ENCODE results near the gene KRT7.
A peak's percentile ranks its signal among the peaks of the same experiment; 100 is the strongest.

Gene KRT7

GRCh38 chr12:52188658-52189057 lies 44.4 kb upstream of the KRT7 start:
- no peak for TF ChIP-seq POLR2AphosphoS5 (IDR thresholded peaks at IDR 0.05; ENCODE audit: borderline replicate concordance, low read depth, low read length)
- TF ChIP-seq EZH2 (IDR thresholded peaks at IDR 0.05): no peak
- TF ChIP-seq FOXP2 (optimal IDR thresholded peaks at IDR 0.05; ENCODE audit: control extremely low read depth, extremely low read length, insufficient read depth): no peak
- Histone ChIP-seq H3K36me3 (ENCODE audit: insufficient read depth, low read length) (no peaks in the 10 kb centered on the region), H3K27ac (no peak overlapping the region), H3K9me3 (ENCODE audit: low read depth, low read length) (no peaks in the 10 kb centered on the region), H3K9ac (ENCODE audit: insufficient read length) (no peak overlapping the region), H3K4me3 (no peak overlapping the region)
- no peak for DNase-seq (ENCODE audit: low read depth, low spot score)

- no peaks in the 10 kb centered on the region for H3K9me3 ChIP-seq (ENCODE audit: low read depth, low read length)
- DNase-seq (ENCODE audit: low read depth, low spot score): no peak
- no peak overlapping the region for H3K9ac ChIP-seq (ENCODE audit: insufficient read length)
- H3K27ac ChIP-seq: no peak overlapping the region
- TF ChIP-seq POLR2AphosphoS5 (IDR thresholded peaks at IDR 0.05; ENCODE audit: borderline replicate concordance, low read depth, low read length) (no peak), EZH2 (IDR thresholded peaks at IDR 0.05) (no peak), FOXP2 (optimal IDR thresholded peaks at IDR 0.05; ENCODE audit: control extremely low read depth, extremely low read length, insufficient read depth) (no peak)
- H3K36me3 ChIP-seq (ENCODE audit: insufficient read depth, low read length): no peaks in the 10 kb centered on the region
- no peak overlapping the region for H3K4me3 ChIP-seq
Measured at GRCh38 chr12:52189376-52190174, 43.5 kb upstream of the KRT7 start.

DNA sequence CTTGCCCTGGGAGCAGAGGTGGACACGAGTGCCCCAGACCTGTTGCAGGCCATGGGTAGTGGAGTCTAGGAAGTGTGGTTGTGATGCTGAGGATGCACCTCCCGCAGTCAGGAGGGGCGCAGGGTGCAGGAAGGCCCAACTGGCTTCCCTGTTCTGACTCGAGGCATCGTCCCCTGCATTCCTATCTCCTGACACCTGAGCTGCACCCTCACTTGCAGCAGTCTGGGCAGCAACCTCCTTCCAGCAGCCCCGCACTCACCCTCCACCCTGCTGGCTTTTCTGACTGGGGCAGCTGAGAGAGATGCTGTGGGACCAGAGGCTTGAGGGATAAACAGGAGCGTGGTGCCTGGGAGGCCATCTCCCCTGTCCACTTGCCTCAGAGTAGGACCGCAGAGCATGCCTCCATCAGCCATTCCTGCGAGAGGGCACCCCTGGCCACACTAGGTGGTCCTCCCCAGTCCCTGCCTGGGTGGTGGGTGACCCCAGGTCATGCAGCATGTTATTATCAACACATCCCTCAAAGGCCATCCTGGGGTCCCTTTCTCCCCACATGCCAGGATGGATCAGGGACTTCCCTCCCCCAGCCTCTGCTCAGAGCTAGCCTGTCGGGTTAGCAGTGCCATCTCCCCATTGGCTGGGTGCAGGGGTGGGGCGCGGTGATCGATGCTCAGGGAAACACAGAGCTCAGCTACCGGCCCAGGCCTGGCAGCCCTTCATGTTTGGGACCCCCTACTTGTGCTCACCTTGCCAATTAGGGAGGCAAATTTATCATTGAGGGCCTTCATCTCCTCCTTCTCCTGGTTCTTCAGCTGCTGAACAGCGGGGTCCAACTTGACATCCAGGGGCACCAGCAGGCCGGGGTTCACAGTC lies 41.9 kb upstream of the KRT7 start:
- H3K27ac ChIP-seq: no peak overlapping the region
- DNase-seq (ENCODE audit: low read depth, low spot score): no peak

DNA sequence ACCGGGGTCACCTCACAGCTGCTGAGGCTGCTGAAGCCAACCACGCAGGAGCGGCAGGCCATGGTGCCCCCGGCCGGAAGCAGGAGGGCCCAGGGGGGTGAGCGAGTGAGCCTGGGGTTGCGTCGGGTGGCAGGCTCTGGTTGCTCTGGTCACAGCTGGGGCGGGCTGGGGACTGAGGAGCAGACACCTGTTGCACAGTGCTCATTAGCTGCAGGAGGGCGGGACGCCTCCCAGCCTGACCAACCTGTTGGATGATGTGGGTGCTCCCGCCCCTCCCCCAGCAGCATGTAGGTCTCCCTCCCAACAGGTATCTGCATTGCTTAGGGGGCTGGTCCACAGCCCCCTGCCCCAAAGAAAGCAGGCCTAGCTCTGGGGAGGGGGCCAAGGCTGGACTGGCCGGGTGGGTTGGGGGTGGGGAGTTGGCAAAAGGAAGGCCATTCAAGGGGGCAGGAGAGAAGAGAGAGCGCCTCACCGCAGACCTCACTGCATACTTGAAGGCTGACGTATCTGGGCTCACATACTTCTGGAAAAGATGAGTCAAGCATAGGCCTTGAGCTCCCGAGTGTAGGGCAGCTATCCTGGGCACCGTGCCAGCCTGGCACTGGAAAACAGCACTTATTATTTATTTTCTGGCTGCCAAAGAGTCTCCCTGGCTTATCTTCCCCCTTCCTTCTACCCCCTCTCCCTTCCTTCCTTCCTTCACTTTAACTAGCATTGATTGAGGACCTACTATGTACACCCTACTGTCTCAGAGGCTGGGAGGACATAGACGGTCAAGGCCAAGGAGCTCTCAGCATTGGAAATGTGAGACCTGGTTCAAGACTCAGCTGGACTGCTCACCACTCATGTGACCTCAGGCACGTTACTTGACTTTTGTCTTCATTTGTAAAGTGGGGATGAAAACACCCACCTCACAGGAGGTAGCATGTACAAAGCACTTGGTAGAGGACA lies 40.9 kb upstream of the KRT7 start, which contains the start of gene KRT80:
Gene KRT80 (minus strand): TSS at position 174 of the 951 bp plus-strand sequence. CDS start 112 bp downstream, at position 62.
- peak; percentile 51 for DNase-seq (ENCODE audit: low read depth, low spot score)
- Histone ChIP-seq H3K9ac (ENCODE audit: insufficient read length) (no peak within 1 kb of the TSS), H3K36me3 (ENCODE audit: insufficient read depth, low read length) (no peaks in the 10 kb centered on the region), H3K4me3 (peak within 1 kb of the TSS; percentile 17; the same call in 1 of the 2 replicates), H3K27ac (no peak within 1 kb of the TSS), H3K9me3 (ENCODE audit: low read depth, low read length) (no peaks in the 10 kb centered on the region)
- TF ChIP-seq EZH2 (IDR thresholded peaks at IDR 0.05): no peak
- TF ChIP-seq POLR2AphosphoS5 (IDR thresholded peaks at IDR 0.05; ENCODE audit: borderline replicate concordance, low read depth, low read length): no peak
- no peak for TF ChIP-seq FOXP2 (optimal IDR thresholded peaks at IDR 0.05; ENCODE audit: control extremely low read depth, extremely low read length, insufficient read depth)

More for the DNA sequence above, 41.9 kb upstream of the KRT7 start:
- TF ChIP-seq FOXP2 (optimal IDR thresholded peaks at IDR 0.05; ENCODE audit: control extremely low read depth, extremely low read length, insufficient read depth): no peak
- no peak for TF ChIP-seq EZH2 (IDR thresholded peaks at IDR 0.05)
- no peak for TF ChIP-seq POLR2AphosphoS5 (IDR thresholded peaks at IDR 0.05; ENCODE audit: borderline replicate concordance, low read depth, low read length)
- Histone ChIP-seq H3K36me3 (ENCODE audit: insufficient read depth, low read length) (no peaks in the 10 kb centered on the region), H3K9me3 (ENCODE audit: low read depth, low read length) (no peaks in the 10 kb centered on the region), H3K9ac (ENCODE audit: insufficient read length) (no peak overlapping the region), H3K4me3 (no peak overlapping the region)

DNA sequence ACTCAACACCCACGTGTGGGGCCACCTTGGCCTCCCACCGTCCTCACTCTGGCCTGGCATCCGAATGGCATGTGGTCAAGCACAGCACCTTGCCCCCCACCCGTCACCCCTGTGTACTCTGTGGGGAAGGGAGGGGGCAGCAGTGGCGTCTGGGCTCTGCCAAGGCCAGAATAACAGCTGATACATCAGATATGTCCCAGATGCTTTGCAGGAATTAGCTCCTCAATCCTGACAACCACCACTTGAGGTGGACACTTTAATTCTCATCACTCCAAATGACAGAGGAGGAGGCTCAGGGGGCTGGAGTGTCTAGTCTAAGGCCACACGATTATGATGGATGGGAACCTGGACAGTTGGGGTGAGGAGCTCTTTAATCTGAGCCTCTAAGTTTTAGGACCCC lies 39.5 kb upstream of the KRT7 start:
- DNase-seq (ENCODE audit: low read depth, low spot score): no peak
- no peak overlapping the region for H3K27ac ChIP-seq
- H3K9ac ChIP-seq (ENCODE audit: insufficient read length): no peak overlapping the region
- H3K9me3 ChIP-seq (ENCODE audit: low read depth, low read length): no peaks in the 10 kb centered on the region
- TF ChIP-seq FOXP2 (optimal IDR thresholded peaks at IDR 0.05; ENCODE audit: control extremely low read depth, extremely low read length, insufficient read depth) (no peak), EZH2 (IDR thresholded peaks at IDR 0.05) (no peak), POLR2AphosphoS5 (IDR thresholded peaks at IDR 0.05; ENCODE audit: borderline replicate concordance, low read depth, low read length) (no peak)
- no peak overlapping the region for H3K4me3 ChIP-seq
- H3K36me3 ChIP-seq (ENCODE audit: insufficient read depth, low read length): no peaks in the 10 kb centered on the region

- TF ChIP-seq POLR2AphosphoS5 (IDR thresholded peaks at IDR 0.05; ENCODE audit: borderline replicate concordance, low read depth, low read length): no peak
- no peak for TF ChIP-seq FOXP2 (optimal IDR thresholded peaks at IDR 0.05; ENCODE audit: control extremely low read depth, extremely low read length, insufficient read depth)
- no peak for TF ChIP-seq EZH2 (IDR thresholded peaks at IDR 0.05)
- Histone ChIP-seq H3K36me3 (ENCODE audit: insufficient read depth, low read length) (no peaks in the 10 kb centered on the region), H3K9ac (ENCODE audit: insufficient read length) (no peak overlapping the region), H3K9me3 (ENCODE audit: low read depth, low read length) (no peaks in the 10 kb centered on the region), H3K27ac (no peak overlapping the region), H3K4me3 (no peak overlapping the region)
- no peak for DNase-seq (ENCODE audit: low read depth, low spot score)
Measured at GRCh38 chr12:52193991-52194390, 39.1 kb upstream of the KRT7 start.

DNA sequence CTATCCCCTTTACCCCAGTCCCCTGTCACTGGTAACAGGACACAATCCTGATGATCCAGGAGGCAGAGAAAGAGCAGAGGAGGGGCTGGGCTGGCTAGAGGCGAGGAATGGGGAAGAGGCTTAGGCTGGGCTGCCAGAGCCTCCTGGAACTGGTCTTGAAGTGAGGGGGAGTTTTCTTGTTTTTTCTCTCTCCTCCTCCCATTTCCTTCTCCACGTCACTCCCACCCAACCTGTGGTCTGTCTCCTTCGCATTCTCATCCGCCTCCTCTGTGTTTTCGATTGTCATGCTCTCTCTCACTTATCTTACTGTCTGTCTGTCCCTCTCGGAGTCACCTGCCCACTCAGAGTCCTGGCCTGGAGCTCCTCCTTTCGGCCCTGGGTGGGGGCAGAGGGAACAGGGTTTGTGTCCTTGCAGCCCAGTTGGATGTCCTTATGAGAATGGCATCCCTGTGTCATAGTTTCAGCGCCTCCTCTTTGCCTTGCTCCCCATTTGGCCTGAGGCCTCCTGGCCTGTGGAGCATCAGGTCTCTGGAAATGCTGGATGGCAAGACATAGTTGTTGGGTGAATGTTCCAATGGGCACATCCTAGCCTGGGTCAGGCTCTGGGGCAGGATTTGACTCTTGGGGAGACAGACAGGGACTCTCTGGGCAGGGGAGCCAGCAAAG lies 37.8 kb upstream of the KRT7 start:
- H3K9me3 ChIP-seq (ENCODE audit: low read depth, low read length): no peaks in the 10 kb centered on the region
- H3K36me3 ChIP-seq (ENCODE audit: insufficient read depth, low read length): no peaks in the 10 kb centered on the region
- no peak for DNase-seq (ENCODE audit: low read depth, low spot score)
- H3K4me3 ChIP-seq: no peak overlapping the region
- H3K9ac ChIP-seq (ENCODE audit: insufficient read length): no peak overlapping the region
- H3K27ac ChIP-seq: no peak overlapping the region
- no peak for TF ChIP-seq POLR2AphosphoS5 (IDR thresholded peaks at IDR 0.05; ENCODE audit: borderline replicate concordance, low read depth, low read length)
- TF ChIP-seq EZH2 (IDR thresholded peaks at IDR 0.05): no peak
- TF ChIP-seq FOXP2 (optimal IDR thresholded peaks at IDR 0.05; ENCODE audit: control extremely low read depth, extremely low read length, insufficient read depth): no peak
